Effector memory CD8-positive, alpha-beta T cell (primary cell): ENCODE data around the gene MS4A4A.

Experiments
- ATAC-seq: fragments of 150-1000 bp; cut with Tn5 transposase; replicated peaks from 2 replicates; pipeline ENCODE4 v1.10.0; 2021; ENCODE audit warnings: mild to moderate bottlenecking, moderate library complexity
- DNase-seq, 3 experiments: peaks; one replicate each; pipeline ENCODE4 v3.0.0; 2021
- H3K27ac Mint-ChIP-seq, 2 donors: one replicate each; pipeline ENCODE4 v1.8.0; 2022; ENCODE audit warnings: mild to moderate bottlenecking in 2 of 2, mixed read lengths in 2 of 2, moderate library complexity in 2 of 2
- H3K27me3 Mint-ChIP-seq, 2 donors: one replicate each; pipeline ENCODE4 v1.8.0; 2022; ENCODE audit warnings: mixed read lengths in 2 of 2
- H3K36me3 Mint-ChIP-seq: one replicate; pipeline ENCODE4 v1.8.0; 2022; ENCODE audit warnings: mild to moderate bottlenecking, moderate library complexity, mixed read lengths; ENCODE audit not compliant: insufficient read depth
- H3K4me1 Mint-ChIP-seq, 2 donors: one replicate each; pipeline ENCODE4 v1.8.0; 2022; ENCODE audit warnings: low read depth in 2 of 2, mixed read lengths in 2 of 2
- H3K4me3 Mint-ChIP-seq, 2 donors: one replicate each; pipeline ENCODE4 v1.8.0; 2022; ENCODE audit warnings: mild to moderate bottlenecking in 2 of 2, mixed read lengths in 2 of 2, moderate library complexity in 2 of 2
- H3K9me3 Mint-ChIP-seq, 2 donors: one replicate each; pipeline ENCODE4 v1.8.0; 2022; ENCODE audit warnings: mixed read lengths in 2 of 2

MS4A4A gene

GRCh38 chr11:60314635-60315321 lies 34.3 kb downstream of the MS4A4A start:
- DNase-seq, result no peak
- no peaks in the 10 kb centered on the region for H3K36me3 Mint-ChIP-seq
- H3K27ac Mint-ChIP-seq, result no peak overlapping the region
- no peaks in the 10 kb centered on the region for H3K4me1 Mint-ChIP-seq
- H3K4me3 Mint-ChIP-seq, result no peak overlapping the region
- H3K27me3 Mint-ChIP-seq, result peaks cover 12 to 26% of the 10 kb centered on the region in 2 donors
- no peak for ATAC-seq
- peaks cover 7 to 10% of the 10 kb centered on the region in 2 donors for H3K9me3 Mint-ChIP-seq

- H3K27me3 Mint-ChIP-seq, result peaks cover 18 to 26% of the 10 kb centered on the region in 2 donors
- H3K36me3 Mint-ChIP-seq, result peaks cover 4% of the 10 kb centered on the region
- H3K27ac Mint-ChIP-seq, result no peak overlapping the region
- no peak overlapping the region for H3K4me3 Mint-ChIP-seq
- no peaks in the 10 kb centered on the region for H3K4me1 Mint-ChIP-seq
- ATAC-seq (no peak), DNase-seq (no peak)
- H3K9me3 Mint-ChIP-seq, result peaks cover 10 to 19% of the 10 kb centered on the region in 2 donors
Observed at GRCh38 chr11:60315871-60316270, 35.4 kb downstream of the MS4A4A start.

- H3K4me1 Mint-ChIP-seq, result no peaks in the 10 kb centered on the region
- H3K27ac Mint-ChIP-seq, result no peak overlapping the region
- ATAC-seq (no peak), DNase-seq (no peak)
- H3K27me3 Mint-ChIP-seq, result peaks cover 22 to 26% of the 10 kb centered on the region in 2 donors
- H3K36me3 Mint-ChIP-seq, result peaks cover 4% of the 10 kb centered on the region
- H3K9me3 Mint-ChIP-seq, result peaks cover 10 to 24% of the 10 kb centered on the region in 2 donors
- H3K4me3 Mint-ChIP-seq, result no peak overlapping the region
Observed at GRCh38 chr11:60316317-60316716, 35.9 kb downstream of the MS4A4A start.

- no peak overlapping the region for H3K27ac Mint-ChIP-seq
- no peak overlapping the region for H3K4me3 Mint-ChIP-seq
- DNase-seq (no peak), ATAC-seq (no peak)
- peaks cover 4% of the 10 kb centered on the region for H3K36me3 Mint-ChIP-seq
- H3K9me3 Mint-ChIP-seq, result peaks cover 10 to 24% of the 10 kb centered on the region in 2 donors
- peaks cover 22 to 38% of the 10 kb centered on the region in 2 donors for H3K27me3 Mint-ChIP-seq
- no peaks in the 10 kb centered on the region for H3K4me1 Mint-ChIP-seq
Observed at GRCh38 chr11:60318726-60319125, 38.3 kb downstream of the MS4A4A start.

DNA sequence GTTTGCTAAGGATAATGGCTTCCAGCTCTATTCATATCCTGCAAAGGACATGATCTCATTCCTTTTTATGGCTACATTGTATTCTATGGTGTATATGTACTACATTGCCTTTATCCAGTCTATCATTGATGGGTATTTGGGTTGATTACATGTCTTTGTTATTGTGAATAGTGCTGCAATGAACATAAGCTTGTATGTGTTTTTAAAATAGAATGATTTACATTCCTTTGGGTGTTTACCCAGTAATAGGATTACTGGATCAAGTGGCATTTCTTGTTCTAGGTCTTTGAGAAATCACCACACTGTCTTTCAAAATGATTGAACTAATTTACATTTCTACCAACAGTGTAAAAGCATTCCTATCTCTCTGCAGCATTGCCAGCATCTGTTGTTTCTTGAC lies 40.6 kb downstream of the MS4A4A start:
- ATAC-seq (no peak), DNase-seq (no peak)
- H3K4me1 Mint-ChIP-seq, result no peaks in the 10 kb centered on the region
- no peak overlapping the region for H3K4me3 Mint-ChIP-seq
- peaks cover 10 to 24% of the 10 kb centered on the region in 2 donors for H3K9me3 Mint-ChIP-seq
- H3K36me3 Mint-ChIP-seq, result peaks cover 4% of the 10 kb centered on the region
- peaks cover 22 to 40% of the 10 kb centered on the region in 2 donors for H3K27me3 Mint-ChIP-seq
- H3K27ac Mint-ChIP-seq, result no peak overlapping the region

DNA sequence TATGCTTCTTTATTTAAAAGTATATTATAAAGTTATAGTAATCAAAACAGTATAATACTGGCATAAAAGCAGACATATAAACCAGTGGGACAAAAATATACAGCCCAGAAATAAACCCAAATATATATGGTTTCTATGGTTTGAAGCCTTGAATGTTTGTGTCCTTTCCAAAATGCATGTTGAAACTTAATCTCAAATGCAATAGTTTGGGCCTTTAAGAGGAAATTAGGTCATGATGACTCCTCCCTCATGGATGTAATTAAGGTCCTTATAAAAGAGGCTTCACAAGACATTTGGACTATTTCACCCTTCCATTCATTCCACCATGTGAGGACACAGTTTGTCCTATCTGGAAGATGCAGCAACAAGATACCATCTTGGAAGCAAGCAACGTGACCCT lies 46.5 kb downstream of the MS4A4A start, which contains the start of gene MS4A6E:
TSS of gene MS4A6E (plus strand) at position 301 of the 400 bp plus-strand sequence. CDS start 7,641 bp downstream, outside the sequence.
- Mint-ChIP-seq H3K36me3 (no peaks in the 10 kb centered on the region), H3K27me3 (peaks cover 0 to 14% of the 10 kb centered on the region in 2 donors), H3K9me3 (no peaks in the 10 kb centered on the region), H3K27ac (no peak within 1 kb of the TSS), H3K4me1 (no peaks in the 10 kb centered on the region), H3K4me3 (no peak within 1 kb of the TSS)
- ATAC-seq (no peak), DNase-seq (no peak)

DNA sequence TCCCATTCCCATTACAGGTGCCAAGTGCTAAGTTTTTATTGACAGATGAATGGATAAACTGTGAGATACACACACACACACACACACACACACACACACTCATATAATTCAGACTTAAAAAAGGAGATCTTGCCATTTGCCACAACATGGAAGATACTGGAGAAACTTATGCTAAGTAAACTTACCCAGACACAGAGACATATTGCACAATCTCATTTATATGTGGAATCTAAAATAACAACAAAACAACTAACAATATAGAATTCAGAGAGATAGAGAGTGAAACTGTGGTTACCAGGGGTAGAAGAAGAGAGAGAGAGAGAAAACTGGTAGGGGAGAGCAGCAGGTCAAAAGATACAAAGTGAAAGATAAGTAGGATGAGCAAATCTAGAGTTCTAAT lies 48.0 kb downstream of the MS4A4A start:
- no peak for DNase-seq
- H3K36me3 Mint-ChIP-seq, result no peaks in the 10 kb centered on the region
- H3K27me3 Mint-ChIP-seq, result peaks cover 13 to 14% of the 10 kb centered on the region in 2 donors
- no peak overlapping the region for H3K4me3 Mint-ChIP-seq
- ATAC-seq, result no peak
- no peak overlapping the region for H3K27ac Mint-ChIP-seq
- no peaks in the 10 kb centered on the region for H3K9me3 Mint-ChIP-seq
- H3K4me1 Mint-ChIP-seq, result no peaks in the 10 kb centered on the region

GRCh38 chr11:60332846-60333245 lies 52.4 kb downstream of the MS4A4A start:
- no peak overlapping the region for H3K4me3 Mint-ChIP-seq
- no peaks in the 10 kb centered on the region for H3K9me3 Mint-ChIP-seq
- H3K27me3 Mint-ChIP-seq, result peaks cover 19 to 31% of the 10 kb centered on the region in 2 donors
- DNase-seq (no peak), ATAC-seq (no peak)
- no peaks in the 10 kb centered on the region for H3K4me1 Mint-ChIP-seq
- no peaks in the 10 kb centered on the region for H3K36me3 Mint-ChIP-seq
- no peak overlapping the region for H3K27ac Mint-ChIP-seq

DNA sequence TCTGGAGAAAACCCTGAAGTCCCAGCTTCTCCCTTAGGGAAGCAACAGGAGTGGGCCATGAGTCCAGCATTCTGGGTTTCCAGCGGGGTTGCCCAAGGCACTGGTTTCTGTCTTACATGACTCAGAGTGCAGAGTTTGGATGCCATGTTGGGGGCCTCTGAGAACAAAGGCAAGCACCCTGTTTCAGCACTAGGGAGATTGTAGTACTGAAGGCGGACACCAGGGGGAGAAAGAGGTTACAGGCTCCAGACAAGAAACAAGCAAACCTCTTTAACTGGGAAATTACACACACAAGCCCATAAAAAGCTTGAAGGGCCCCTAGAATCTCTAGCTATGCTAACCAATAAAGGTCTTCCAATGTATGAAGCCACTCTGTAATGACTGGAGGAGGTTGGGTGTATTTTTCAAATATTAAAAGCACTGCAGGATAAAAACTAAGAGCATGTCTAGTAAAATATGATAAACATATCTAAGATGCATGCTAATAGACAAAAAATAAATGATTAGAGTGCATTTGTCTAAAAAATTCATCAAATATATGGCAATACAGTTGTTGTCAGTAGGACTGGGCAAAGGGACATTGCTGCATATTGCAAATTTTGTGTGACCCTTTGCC lies 53.6 kb downstream of the MS4A4A start:
- Mint-ChIP-seq H3K27ac (no peak overlapping the region), H3K36me3 (no peaks in the 10 kb centered on the region), H3K9me3 (no peaks in the 10 kb centered on the region), H3K4me1 (no peaks in the 10 kb centered on the region), H3K4me3 (no peak overlapping the region), H3K27me3 (peaks cover 25 to 38% of the 10 kb centered on the region in 2 donors)
- ATAC-seq (peak; percentile 36), DNase-seq (peak; percentile 46 to 68 (median 53))

- Mint-ChIP-seq H3K4me3 (no peak overlapping the region), H3K27me3 (peaks cover 30 to 38% of the 10 kb centered on the region in 2 donors), H3K36me3 (no peaks in the 10 kb centered on the region), H3K27ac (no peak overlapping the region), H3K9me3 (no peaks in the 10 kb centered on the region), H3K4me1 (no peaks in the 10 kb centered on the region)
- no peak for DNase-seq
- ATAC-seq, result no peak
Observed at GRCh38 chr11:60336767-60337391, 56.4 kb downstream of the MS4A4A start.

DNA sequence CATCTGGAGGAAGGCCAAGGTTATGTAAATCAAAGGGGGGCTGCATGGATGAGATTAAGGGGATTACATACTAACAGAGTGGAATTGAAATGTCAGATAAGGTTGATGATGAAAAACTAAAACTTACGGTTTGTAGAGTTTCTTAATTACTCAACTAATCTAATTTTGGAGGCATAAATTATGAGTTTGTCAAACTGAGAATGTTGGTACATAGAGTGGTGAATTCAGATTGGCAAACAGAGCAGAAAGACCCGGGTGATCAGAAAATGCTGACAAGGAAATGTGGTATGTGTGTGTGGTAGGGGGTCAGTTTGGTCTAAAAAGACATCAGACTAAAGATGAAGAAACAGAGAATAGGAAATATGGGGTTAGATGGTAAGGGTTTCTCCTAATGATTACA lies 57.6 kb downstream of the MS4A4A start:
- Mint-ChIP-seq H3K4me3 (no peak overlapping the region), H3K36me3 (no peaks in the 10 kb centered on the region), H3K4me1 (no peaks in the 10 kb centered on the region), H3K27me3 (peaks cover 27 to 33% of the 10 kb centered on the region in 2 donors), H3K9me3 (no peaks in the 10 kb centered on the region), H3K27ac (no peak overlapping the region)
- DNase-seq (no peak), ATAC-seq (no peak)

DNA sequence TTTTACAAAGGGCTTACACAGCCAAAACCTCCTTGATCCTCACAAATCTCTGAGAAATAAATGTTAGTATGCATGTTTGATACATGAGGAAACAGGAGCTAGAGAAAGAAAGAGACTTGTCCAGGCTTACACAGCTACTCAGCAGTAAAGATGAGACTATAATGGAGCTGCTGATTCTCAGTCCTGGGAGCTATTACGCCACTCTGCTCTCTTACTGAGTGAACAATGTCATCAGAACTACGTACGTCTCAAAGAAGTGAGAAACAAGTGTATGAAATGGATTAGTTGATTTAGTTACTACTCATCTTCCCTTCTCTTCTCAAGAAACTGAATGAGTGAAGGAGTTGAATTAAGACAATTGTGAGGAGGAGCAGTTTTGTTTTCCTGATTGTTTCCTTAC lies 58.9 kb downstream of the MS4A4A start:
- no peak for DNase-seq
- Mint-ChIP-seq H3K27me3 (peaks cover 20 to 32% of the 10 kb centered on the region in 2 donors), H3K27ac (no peak overlapping the region), H3K9me3 (no peaks in the 10 kb centered on the region), H3K4me1 (no peaks in the 10 kb centered on the region), H3K4me3 (no peak overlapping the region), H3K36me3 (no peaks in the 10 kb centered on the region)
- ATAC-seq, result no peak

DNA sequence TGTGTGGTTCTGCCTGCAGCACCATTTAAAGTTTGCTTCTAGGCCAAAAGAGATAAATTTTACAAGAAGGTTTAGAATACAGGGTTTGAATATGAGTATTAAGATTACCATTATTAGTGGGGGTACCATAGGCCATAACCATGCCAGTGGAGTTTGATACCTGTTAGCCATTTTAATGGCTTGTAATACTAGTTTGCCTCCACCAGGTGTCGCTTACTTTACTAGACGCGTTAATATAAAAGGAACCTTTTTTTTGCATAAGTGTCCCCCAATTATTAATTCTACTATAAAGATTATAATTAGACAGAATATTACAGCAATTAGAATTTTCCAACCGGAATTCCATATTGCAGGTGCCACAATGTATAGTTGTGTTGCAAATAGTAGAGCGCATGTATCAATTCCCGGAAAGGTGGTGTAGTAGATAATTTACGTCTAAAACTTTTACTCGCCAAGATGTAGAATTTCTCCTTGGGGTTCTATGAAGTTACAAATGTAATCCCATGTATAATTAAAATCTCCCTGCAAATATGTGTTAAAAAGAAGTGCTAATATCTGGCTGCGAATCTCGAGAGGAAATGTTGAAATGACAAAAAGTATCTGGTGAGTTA lies 62.7 kb downstream of the MS4A4A start:
- no peak overlapping the region for H3K27ac Mint-ChIP-seq

More for the DNA sequence above, 62.7 kb downstream of the MS4A4A start:
- ATAC-seq (no peak), DNase-seq (no peak)
- H3K4me1 Mint-ChIP-seq, result no peaks in the 10 kb centered on the region
- H3K36me3 Mint-ChIP-seq, result no peaks in the 10 kb centered on the region
- no peak overlapping the region for H3K4me3 Mint-ChIP-seq
- no peaks in the 10 kb centered on the region for H3K9me3 Mint-ChIP-seq
- peaks cover 25 to 36% of the 10 kb centered on the region in 2 donors for H3K27me3 Mint-ChIP-seq
